Prostate gland (tissue), 2 donors: Measurements from ENCODE around the gene KIF4B. TPM values are rescaled to one million over a fixed set of nuclear protein-coding genes. Genes with fewer than 3 reads are reported as not detected.
"Not testable (repeated sequence)": the region's sequence is repeated elsewhere in the genome, so short reads cannot be mapped to it uniquely, and the experiment has no call there.

Experiments used
- DNase-seq: peaks from one replicate; pipeline ENCODE4 v3.0.0-alpha.2; 2019; ENCODE audit warnings: low spot score
- H3K27ac ChIP-seq, 2 donors: fragments of 200-600 bp; sonication (generic); 2 replicates each; pipeline ENCODE4 v1.5.1; 2017 to 2019
- H3K27me3 ChIP-seq: fragments of 200-600 bp; sonication (generic); replicated peaks from 2 replicates; pipeline ENCODE4 v1.5.1; 2019; ENCODE audit not compliant: insufficient read depth
- H3K36me3 ChIP-seq, 2 donors: fragments of 200-600 bp; sonication (generic); 1 replicate in 1 of 2; 2 replicates in 1 of 2; pipeline versions ENCODE4 v1.5.1 to v1.8.1; 2017 to 2019
- H3K4me1 ChIP-seq: fragments of 200-600 bp; sonication (generic); replicated peaks from 2 replicates; pipeline ENCODE4 v1.5.1; 2019
- H3K4me3 ChIP-seq, 2 donors: fragments of 200-600 bp; sonication (generic); 2 replicates each; pipeline ENCODE4 v1.5.1; 2017 to 2019
- H3K9me3 ChIP-seq: fragments of 200-600 bp; sonication (generic); 2 replicates; pipeline ENCODE4 v1.5.1; 2017
- POLR2A ChIP-seq: fragments of 450-650 bp; IDR thresholded peaks from one replicate; pipeline ENCODE4 v1.6.1; 2016; ENCODE audit warnings: antibody characterized with exemption, mild to moderate bottlenecking
- POLR2AphosphoS5 ChIP-seq: sonication (generic); formaldehyde crosslinking; IDR thresholded peaks from one replicate; pipeline ENCODE4 v1.6.1; 2017; ENCODE audit warnings: antibody characterized with exemption
- WGBS: methylation state at CpG from one replicate; pipeline ENCODE4 v1.1.5; 2018; 5-methylcytosine and 5-hydroxymethylcytosine counted together
- intact Hi-C: fragments of 100-400 bp; cut with DNase I; formaldehyde crosslinking; loops from one replicate; pipeline ENCODE4 v1.14.2; 2022
- total RNA-seq, 2 donors: library from RNA; depleted of rRNA; stranded (reverse); fragments of >200 nt; gene quantifications; one replicate each; pipeline ENCODE4 v1.1.0, GENCODE V29; 2016
- TF ChIP-seq, protein P1 (sequence below), 4 experiments: fragments of 200-600 bp in 2 of 4; fragments of 450-650 bp in 2 of 4; sonication (generic) in 2 of 4; IDR thresholded peaks; 1 replicate in 3 of 4; 2 replicates in 1 of 4; pipeline ENCODE4 v1.5.1; 2016 to 2019; ENCODE audit warnings: antibody characterized with exemption in 4 of 4, mild to moderate bottlenecking in 2 of 4, moderate library complexity in 2 of 4

Gene KIF4B
- total RNA-seq, 2 donors from 2014 or later, result 1.0 TPM; not detected in 1

DNA sequence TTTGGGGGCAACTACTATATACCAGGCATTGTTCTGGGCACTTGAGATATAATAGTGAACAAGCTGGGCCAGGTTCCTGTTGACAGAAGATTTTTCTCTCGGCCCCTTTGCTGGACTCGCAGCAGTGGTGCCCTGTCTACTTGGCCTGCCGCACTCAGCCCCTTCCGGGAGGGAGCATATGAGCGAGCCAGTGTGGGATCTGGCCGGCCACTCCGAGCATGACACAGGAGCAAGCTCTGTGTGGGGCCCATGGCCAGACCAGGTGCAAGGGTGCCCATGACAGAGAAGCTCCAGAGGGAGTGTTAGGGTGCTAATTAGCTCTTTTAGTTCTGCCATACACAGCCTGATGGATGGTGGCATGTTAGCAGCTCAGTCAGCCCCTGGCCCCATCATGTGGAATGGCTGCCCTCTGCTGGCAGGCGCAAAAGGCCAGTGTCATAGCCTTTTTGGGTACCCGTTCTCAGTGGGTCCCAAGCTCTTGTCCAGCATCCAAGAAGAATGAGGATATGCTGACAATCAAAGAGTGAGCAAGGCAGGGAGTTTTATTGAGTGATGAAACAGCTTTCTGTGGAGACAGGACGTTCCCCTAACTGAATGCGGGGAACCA, 9.3 kb upstream of the KIF4B start:
- no peaks in the 10 kb centered on the region for H3K9me3 ChIP-seq
- H3K36me3 ChIP-seq, result no peaks in the 10 kb centered on the region
- 92% methylated on average over 8 of the region's 11 CpGs for WGBS
- H3K4me1 ChIP-seq, result no peaks in the 10 kb centered on the region
- H3K4me3 ChIP-seq, result no peak overlapping the region
- no peak for TF ChIP-seq POLR2AphosphoS5
- TF ChIP-seq, protein P1, sequence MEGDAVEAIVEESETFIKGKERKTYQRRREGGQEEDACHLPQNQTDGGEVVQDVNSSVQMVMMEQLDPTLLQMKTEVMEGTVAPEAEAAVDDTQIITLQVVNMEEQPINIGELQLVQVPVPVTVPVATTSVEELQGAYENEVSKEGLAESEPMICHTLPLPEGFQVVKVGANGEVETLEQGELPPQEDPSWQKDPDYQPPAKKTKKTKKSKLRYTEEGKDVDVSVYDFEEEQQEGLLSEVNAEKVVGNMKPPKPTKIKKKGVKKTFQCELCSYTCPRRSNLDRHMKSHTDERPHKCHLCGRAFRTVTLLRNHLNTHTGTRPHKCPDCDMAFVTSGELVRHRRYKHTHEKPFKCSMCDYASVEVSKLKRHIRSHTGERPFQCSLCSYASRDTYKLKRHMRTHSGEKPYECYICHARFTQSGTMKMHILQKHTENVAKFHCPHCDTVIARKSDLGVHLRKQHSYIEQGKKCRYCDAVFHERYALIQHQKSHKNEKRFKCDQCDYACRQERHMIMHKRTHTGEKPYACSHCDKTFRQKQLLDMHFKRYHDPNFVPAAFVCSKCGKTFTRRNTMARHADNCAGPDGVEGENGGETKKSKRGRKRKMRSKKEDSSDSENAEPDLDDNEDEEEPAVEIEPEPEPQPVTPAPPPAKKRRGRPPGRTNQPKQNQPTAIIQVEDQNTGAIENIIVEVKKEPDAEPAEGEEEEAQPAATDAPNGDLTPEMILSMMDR (IDR thresholded peaks at IDR 0.05), result no peak
- TF ChIP-seq POLR2A, result no peak
- no peak overlapping the region for H3K27ac ChIP-seq
- intact Hi-C loops, result no loop called here
- DNase-seq, result no peak
- H3K27me3 ChIP-seq, result no peaks in the 10 kb centered on the region

DNA sequence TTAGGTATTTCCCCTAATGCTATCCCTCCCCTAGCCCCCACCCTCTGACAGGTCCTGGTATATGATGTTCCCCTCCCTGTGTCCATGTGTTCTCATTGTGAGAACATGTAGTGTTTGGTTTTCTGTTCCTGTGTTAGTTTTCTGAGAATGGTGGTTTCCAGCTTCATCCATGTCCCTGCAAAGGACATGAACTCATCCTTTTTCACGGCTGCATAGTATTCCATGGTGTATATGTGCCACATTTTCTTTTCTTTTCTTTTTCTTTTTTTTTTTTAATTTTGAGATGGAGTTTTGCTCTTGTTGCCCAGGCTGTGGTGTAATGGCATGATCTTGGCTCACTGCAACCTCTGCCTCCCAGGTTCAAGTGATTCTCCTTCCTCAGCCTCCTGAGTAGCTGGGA, 7.3 kb upstream of the KIF4B start:
- intact Hi-C loops, H3K36me3 ChIP-seq, H3K27me3 ChIP-seq, DNase-seq, H3K27ac ChIP-seq, H3K4me3 ChIP-seq, H3K9me3 ChIP-seq, H3K4me1 ChIP-seq: not testable (repeated sequence)
- 96% methylated on average over 1 of the region's 1 CpG for WGBS

DNA sequence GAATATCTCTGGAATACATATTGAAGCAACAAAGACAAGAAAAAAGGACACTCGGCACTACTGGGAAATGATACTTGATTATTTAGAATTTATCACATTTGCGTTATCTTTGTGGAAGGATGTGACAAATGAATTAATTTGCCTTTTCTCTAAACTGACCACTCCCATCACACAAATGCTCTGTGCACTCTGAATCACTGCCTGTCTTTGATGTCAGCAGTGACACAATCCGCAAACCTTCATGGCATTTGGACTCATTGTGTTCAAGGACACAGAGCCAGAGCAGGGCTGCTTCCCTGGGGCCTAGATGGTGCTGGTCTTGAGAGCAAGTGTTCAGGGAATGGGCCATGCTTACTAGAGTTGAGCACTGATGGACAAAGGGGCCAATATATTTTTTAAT, 4.9 kb upstream of the KIF4B start:
- TF ChIP-seq, protein P1 (IDR thresholded peaks at IDR 0.05), result no peak
- TF ChIP-seq POLR2A (no peak), POLR2AphosphoS5 (no peak)
- Histone ChIP-seq H3K27me3 (no peaks in the 10 kb centered on the region), H3K36me3 (no peaks in the 10 kb centered on the region), H3K4me3 (no peak overlapping the region), H3K27ac (no peak overlapping the region), H3K4me1 (no peaks in the 10 kb centered on the region), H3K9me3 (no peaks in the 10 kb centered on the region)
- intact Hi-C loops, result no loop called here
- 91% methylated on average over 3 of the region's 3 CpGs for WGBS
- no peak for DNase-seq

DNA sequence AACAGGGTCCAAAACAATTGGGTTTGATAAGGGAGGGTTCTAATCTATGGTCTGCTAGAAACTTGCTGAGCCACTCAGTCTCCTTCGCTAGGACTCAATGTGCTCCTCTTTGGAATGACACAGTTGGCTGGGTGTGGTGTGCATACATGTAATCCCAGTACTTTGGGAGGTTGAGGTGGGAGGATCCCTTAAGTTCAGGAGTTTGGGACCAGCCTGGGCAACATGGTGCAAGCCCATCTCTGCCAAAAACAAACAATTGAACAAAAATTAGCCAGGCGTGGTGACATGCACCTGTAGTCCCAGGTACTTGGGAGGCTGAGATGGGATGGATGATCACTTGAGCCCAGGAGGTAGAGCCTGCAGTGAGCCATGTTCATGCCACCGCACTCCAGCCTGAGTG, 2.7 kb upstream of the KIF4B start:
- WGBS, result 95% methylated on average over 3 of the region's 3 CpGs
- H3K36me3 ChIP-seq, result no peaks in the 10 kb centered on the region
- H3K27ac ChIP-seq, result no peak overlapping the region

DNA sequence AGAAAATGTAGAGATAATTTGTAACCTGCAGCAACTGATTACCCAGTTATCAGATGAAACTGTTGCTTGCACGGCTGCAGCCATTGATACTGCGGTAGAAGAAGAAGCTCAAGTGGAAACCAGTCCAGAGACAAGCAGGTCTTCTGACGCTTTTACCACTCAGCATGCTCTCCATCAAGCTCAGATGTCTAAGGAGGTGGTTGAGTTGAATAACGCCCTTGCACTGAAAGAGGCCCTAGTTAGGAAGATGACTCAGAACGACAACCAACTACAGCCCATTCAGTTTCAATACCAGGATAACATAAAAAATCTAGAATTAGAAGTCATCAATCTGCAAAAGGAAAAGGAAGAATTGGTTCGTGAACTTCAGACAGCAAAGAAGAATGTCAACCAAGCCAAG, 1.7 kb downstream of the KIF4B start:
- WGBS, result 88% methylated on average over 6 of the region's 6 CpGs
- no peaks in the 10 kb centered on the region for H3K9me3 ChIP-seq
- intact Hi-C loops, result no loop called here
- H3K36me3 ChIP-seq, result no peaks in the 10 kb centered on the region
- DNase-seq, result no peak
- no peaks in the 10 kb centered on the region for H3K4me1 ChIP-seq
- H3K27me3 ChIP-seq, result no peaks in the 10 kb centered on the region
- TF ChIP-seq, protein P1 (IDR thresholded peaks at IDR 0.05), result no peak
- TF ChIP-seq POLR2A (no peak), POLR2AphosphoS5 (no peak)
- no peak overlapping the region for H3K4me3 ChIP-seq
- no peak overlapping the region for H3K27ac ChIP-seq

More for the DNA sequence above, 2.7 kb upstream of the KIF4B start:
- TF ChIP-seq POLR2AphosphoS5 (no peak), POLR2A (no peak)
- TF ChIP-seq, protein P1 (IDR thresholded peaks at IDR 0.05), result no peak
- Histone ChIP-seq H3K4me3 (no peak overlapping the region), H3K9me3 (no peaks in the 10 kb centered on the region), H3K27me3 (no peaks in the 10 kb centered on the region), H3K4me1 (no peaks in the 10 kb centered on the region)
- intact Hi-C loops, result no loop called here
- DNase-seq, result no peak
